IPS DF 6.9 (cell line): ENCODE measurements around the gene SLC2A8.

Experiments
- DNase-seq: peaks from one replicate; pipeline ENCODE4 v3.0.0-alpha.2; 2013; ENCODE audit warnings: low read depth, low spot score
- H3K27ac ChIP-seq: one replicate; pipeline ENCODE4 v1.5.1; 2013; ENCODE audit warnings: low read length, control low read depth
- H3K27me3 ChIP-seq: 2 replicates; pipeline ENCODE4 v1.6.1; 2013; ENCODE audit warnings: mild to moderate bottlenecking, low read length; ENCODE audit not compliant: control insufficient read depth, insufficient read depth
- H3K36me3 ChIP-seq: 2 replicates; pipeline ENCODE4 v1.6.1; 2013; ENCODE audit warnings: low read length; ENCODE audit not compliant: control insufficient read depth, insufficient read depth
- H3K4me1 ChIP-seq: 2 replicates; pipeline ENCODE4 v1.6.1; 2013; ENCODE audit warnings: low read length; ENCODE audit not compliant: control insufficient read depth, insufficient read depth
- H3K4me3 ChIP-seq: 2 replicates; pipeline ENCODE4 v1.5.1; 2013; ENCODE audit warnings: mild to moderate bottlenecking, low read length
- H3K9me3 ChIP-seq: 2 replicates; pipeline ENCODE4 v1.6.1; 2013; ENCODE audit warnings: low read length, inconsistent platforms; ENCODE audit not compliant: control insufficient read depth, insufficient read depth
- whole genome bisulfite sequencing: extraction: QIAGEN DNeasy Blood & Tissue Kit; methylation state at CpG from one replicate; pipeline ENCODE4 v1.1.7; 2013; ENCODE audit warnings: mixed read lengths, missing lambda C conversion rate; ENCODE audit not compliant: insufficient read length, insufficient coverage; 5-methylcytosine and 5-hydroxymethylcytosine counted together

Gene SLC2A8

DNA sequence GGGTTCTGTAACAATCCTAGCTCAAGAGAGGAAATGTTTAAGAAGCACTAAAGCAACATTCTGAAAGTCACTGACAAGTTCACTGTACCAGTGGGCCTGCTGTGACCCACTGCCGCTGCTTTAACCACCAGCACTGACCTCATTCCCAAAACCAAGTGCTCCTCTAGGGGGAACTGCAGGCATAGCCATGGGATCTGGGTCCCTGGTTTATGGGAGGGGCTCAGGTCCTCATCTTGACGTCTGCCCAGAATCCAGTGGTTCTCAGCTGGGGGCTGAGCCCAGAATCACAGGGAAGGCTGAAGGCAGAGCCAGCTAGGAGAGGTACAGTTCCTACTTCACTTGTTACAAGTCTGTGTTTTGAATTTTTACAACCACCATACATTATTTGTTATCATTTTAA lies 36.1 kb upstream of the SLC2A8 start:
- Histone ChIP-seq H3K27ac (no peak overlapping the region), H3K4me3 (no peak overlapping the region), H3K9me3 (no peaks in the 10 kb centered on the region), H3K27me3 (no peaks in the 10 kb centered on the region), H3K4me1 (no peaks in the 10 kb centered on the region), H3K36me3 (0 out of 2 replicates have a peak, but pooled peaks cover 2% of the 10 kb centered on the region)
- DNase-seq = peak; percentile 31
- WGBS = no CpG with 5 or more reads among the region's 2 CpGs

DNA sequence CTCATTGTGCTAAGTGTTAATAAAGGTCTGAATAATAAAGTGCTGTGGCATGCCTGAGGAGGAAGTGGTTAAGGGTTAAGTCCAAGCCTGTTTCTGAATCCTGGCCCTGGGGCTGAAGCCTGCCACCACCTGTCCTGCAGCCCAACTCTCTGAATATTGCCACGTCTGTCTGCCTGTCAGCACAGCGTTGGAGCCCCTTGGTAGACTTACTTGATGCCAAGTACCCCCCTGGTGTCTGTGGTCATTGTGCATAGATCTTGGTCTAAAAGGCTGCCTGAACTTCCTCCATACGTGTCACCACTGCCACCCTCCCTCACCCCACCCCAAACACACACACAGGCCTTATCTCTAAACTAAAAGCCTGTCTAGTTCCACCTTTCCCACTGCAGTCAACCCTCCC lies 35.4 kb upstream of the SLC2A8 start:
- Histone ChIP-seq H3K27ac (no peak overlapping the region), H3K4me3 (no peak overlapping the region), H3K4me1 (no peaks in the 10 kb centered on the region), H3K9me3 (no peaks in the 10 kb centered on the region), H3K36me3 (0 out of 2 replicates have a peak, but pooled peaks cover 2% of the 10 kb centered on the region), H3K27me3 (no peaks in the 10 kb centered on the region)
- no CpG with 5 or more reads among the region's 3 CpGs for WGBS
- DNase-seq = no peak

DNA sequence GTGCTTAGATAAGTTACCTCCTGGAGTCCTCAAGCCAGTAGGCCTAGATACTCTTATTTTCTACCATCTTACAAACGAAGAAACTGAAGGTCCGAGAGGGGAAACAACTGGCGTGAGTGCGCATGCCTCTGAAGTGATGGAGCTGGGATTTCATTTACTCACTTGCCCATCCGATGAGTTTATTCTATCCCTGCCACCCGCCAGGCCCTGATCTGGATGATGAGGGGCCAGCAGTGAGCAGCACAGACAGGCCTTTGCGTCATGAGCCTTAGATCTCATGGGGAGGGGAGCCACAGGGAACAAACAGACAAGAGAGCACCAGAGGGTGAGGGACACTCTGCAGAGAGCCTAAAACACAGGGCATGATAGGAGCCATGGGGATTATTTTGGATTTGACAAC lies 34.1 kb upstream of the SLC2A8 start:
- Histone ChIP-seq H3K27me3 (no peaks in the 10 kb centered on the region), H3K27ac (no peak overlapping the region), H3K36me3 (0 out of 2 replicates have a peak, but pooled peaks cover 2% of the 10 kb centered on the region), H3K4me3 (no peak overlapping the region), H3K9me3 (no peaks in the 10 kb centered on the region), H3K4me1 (no peaks in the 10 kb centered on the region)
- WGBS = no CpG with 5 or more reads among the region's 7 CpGs
- no peak for DNase-seq

DNA sequence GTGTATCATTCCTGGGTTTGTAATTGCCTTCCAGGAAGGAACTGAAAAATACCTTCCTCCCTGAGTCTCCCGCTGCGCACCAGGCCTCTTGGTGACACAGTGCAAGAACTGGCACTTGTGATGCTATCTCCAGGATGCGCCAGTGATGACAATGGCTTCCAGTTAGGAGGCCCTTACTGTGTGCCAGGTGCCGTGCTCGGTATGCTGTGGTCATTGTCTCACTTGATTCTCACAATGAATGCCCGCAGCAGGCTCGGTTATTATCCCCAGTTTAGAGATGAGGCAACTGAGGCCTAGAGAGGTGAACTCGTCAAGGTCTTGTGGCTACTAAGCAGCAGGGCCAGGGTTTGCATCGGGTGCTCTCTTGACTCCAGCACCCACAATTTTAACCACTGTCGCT lies 31.5 kb upstream of the SLC2A8 start:
- 0 out of 2 replicates have a peak, but pooled peaks cover 2% of the 10 kb centered on the region for H3K36me3 ChIP-seq
- no peaks in the 10 kb centered on the region for H3K9me3 ChIP-seq
- no peak overlapping the region for H3K4me3 ChIP-seq
- WGBS = no CpG with 5 or more reads among the region's 10 CpGs
- H3K27ac ChIP-seq = no peak overlapping the region
- H3K4me1 ChIP-seq = 0 out of 2 replicates have a peak, but pooled peaks cover 1% of the 10 kb centered on the region
- no peaks in the 10 kb centered on the region for H3K27me3 ChIP-seq
- no peak for DNase-seq

DNA sequence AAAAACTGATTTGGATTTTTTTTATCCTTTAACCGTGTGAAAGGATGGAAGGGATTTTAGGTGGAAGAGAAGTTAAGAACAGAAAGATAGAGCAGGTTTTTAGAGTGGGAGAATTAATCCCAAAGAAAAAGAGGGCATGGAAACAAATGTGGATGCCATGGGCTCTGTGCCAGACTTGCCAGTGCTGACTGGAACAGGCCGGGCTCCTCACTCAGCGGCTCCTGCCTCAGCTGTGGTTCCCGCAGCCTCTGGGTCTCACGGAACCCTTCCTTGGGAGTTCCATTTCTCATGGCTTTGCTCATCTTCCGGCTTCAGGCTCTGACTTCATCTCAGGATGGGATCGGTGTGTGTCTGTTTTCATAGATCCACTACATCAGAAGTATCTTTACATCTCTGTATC lies 30.4 kb upstream of the SLC2A8 start:
- H3K27me3 ChIP-seq = no peaks in the 10 kb centered on the region
- WGBS = 100% methylated on average over 1 of the region's 7 CpGs
- 0 out of 2 replicates have a peak, but pooled peaks cover 1% of the 10 kb centered on the region for H3K4me1 ChIP-seq
- no peaks in the 10 kb centered on the region for H3K9me3 ChIP-seq
- H3K36me3 ChIP-seq = 0 out of 2 replicates have a peak, but pooled peaks cover 2% of the 10 kb centered on the region
- H3K4me3 ChIP-seq = no peak overlapping the region
- no peak overlapping the region for H3K27ac ChIP-seq
- DNase-seq = no peak

DNA sequence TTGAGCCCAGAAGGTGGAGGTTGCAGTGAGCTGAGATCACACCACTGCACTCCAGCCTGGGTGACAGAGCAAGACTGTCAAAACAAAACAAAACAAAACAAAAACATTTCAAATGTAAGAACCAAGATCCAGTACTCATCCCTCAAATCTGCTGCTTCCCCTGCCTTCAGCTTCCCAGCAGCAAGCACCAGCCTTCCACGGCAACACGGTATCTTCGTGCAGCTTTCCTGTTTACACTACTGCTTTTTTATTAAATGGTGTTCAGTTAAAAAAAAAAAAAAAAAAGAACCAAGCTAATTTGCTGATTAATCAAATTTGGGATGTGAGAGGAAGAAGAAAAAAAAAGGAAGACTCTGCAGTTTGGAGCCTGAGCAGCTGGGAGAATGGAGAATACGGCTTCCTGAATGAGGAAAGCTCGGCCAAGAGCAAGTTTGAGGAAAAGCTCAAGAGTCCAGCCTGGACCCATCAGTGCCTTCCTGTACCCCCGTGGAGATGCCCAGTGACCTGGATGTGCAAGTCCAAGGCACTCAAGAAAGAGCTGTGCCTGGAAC lies 28.0 kb upstream of the SLC2A8 start:
- no peak for DNase-seq
- no peak overlapping the region for H3K27ac ChIP-seq

DNA sequence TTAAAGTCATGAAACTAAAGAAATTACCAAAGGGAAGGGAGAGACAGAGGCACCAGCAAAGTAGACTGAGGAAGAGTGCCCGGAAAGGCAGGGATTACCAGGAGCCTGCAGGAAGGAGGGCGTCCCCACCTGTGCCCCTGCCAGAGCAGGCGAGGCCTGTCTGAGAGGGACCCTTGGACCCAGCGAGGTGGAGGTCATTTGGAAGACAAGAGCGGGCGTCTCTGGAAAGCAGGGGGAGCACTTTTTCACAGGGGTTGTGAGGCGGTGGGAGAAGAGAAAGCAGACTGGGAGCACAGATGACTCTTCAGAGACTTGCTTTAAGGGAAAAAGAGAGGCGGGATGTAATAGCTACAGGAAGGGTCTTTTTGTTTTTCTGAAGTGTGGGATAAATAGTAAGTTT lies 27.5 kb upstream of the SLC2A8 start:
- no peak overlapping the region for H3K4me3 ChIP-seq
- no peaks in the 10 kb centered on the region for H3K9me3 ChIP-seq
- H3K36me3 ChIP-seq = 0 out of 2 replicates have a peak, but pooled peaks cover 2% of the 10 kb centered on the region
- H3K4me1 ChIP-seq = 0 out of 2 replicates have a peak, but pooled peaks cover 1% of the 10 kb centered on the region
- no peak overlapping the region for H3K27ac ChIP-seq
- no CpG with 5 or more reads among the region's 8 CpGs for WGBS
- no peak for DNase-seq
- H3K27me3 ChIP-seq = no peaks in the 10 kb centered on the region

More for the DNA sequence above, 28.0 kb upstream of the SLC2A8 start:
- H3K4me3 ChIP-seq = no peak overlapping the region
- H3K27me3 ChIP-seq = no peaks in the 10 kb centered on the region
- no peaks in the 10 kb centered on the region for H3K9me3 ChIP-seq
- no CpG with 5 or more reads among the region's 6 CpGs for WGBS
- 0 out of 2 replicates have a peak, but pooled peaks cover 2% of the 10 kb centered on the region for H3K36me3 ChIP-seq
- H3K4me1 ChIP-seq = 0 out of 2 replicates have a peak, but pooled peaks cover 1% of the 10 kb centered on the region

DNA sequence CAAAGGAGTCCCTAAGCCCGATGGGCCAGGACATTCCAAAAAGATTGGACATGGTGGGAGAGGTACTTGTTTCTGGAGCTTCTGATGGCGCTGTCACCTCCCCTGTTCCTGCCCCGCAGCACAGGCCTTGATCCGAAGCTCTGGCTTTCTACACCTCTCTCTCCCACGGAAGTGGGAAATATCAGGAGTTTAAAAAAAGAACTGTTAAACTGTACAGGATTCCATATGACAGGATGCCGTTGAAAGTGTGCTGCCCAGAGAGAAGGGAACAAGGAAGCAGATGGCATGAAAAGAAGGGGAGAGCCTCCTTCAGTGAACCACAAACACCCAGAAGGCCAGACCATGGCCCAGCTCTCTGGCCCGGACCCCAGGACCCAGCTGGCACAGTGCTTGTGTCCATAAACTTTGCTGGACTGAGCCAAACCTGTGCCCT lies 26.8 kb upstream of the SLC2A8 start:
- H3K27me3 ChIP-seq = no peaks in the 10 kb centered on the region
- H3K4me3 ChIP-seq = no peak overlapping the region
- WGBS = no CpG with 5 or more reads among the region's 7 CpGs
- 0 out of 2 replicates have a peak, but pooled peaks cover 2% of the 10 kb centered on the region for H3K36me3 ChIP-seq
- 0 out of 2 replicates have a peak, but pooled peaks cover 1% of the 10 kb centered on the region for H3K4me1 ChIP-seq
- H3K27ac ChIP-seq = no peak overlapping the region
- no peaks in the 10 kb centered on the region for H3K9me3 ChIP-seq
- DNase-seq = no peak

DNA sequence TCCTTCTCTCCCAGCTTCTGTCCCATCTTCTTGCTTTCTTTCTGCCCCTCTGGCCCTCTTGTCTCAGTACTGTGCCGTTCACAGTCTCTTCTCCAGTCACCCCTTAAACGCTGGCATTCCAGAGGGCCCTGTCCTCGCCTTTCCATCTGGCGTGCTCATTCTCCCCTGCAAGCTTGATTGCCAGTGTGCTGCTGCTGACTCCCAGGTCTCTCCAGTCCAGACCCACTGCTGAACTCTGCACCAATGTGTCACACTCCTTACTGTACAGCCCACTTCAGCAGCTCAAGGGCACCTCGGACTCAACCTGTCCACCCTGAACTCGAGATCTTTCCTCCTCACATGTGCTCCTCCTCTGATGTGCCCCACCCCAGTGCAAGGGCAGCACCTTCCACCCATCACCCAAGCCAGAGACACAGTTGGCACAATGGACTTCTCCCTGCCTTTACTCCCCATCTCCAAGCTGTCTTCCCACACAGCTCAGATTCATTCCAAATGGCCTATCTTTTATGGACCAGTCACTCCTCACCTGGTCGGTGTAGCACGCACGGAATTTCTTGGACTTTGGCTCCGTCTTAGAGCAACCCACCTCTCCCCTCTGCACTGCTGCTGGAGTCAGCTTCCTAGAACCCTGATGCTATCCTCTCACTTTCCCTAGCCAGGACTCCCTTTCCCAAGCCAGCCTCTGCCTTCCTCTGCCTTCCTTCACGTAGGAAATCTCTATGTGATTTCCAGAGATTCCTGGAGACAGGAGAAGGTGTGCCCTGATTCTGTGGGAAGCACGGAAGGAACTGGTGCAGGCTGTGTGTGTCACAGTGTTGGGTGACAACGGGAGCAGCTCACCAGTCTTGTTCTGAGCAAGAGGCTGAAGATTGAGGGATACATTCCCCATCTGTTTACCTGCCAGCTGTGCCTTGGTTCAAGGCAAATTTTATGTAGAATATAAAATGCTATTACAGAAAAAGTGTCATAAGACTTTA lies 26.0 kb upstream of the SLC2A8 start:
- no CpG with 5 or more reads among the region's 13 CpGs for WGBS
- DNase-seq = no peak

DNA sequence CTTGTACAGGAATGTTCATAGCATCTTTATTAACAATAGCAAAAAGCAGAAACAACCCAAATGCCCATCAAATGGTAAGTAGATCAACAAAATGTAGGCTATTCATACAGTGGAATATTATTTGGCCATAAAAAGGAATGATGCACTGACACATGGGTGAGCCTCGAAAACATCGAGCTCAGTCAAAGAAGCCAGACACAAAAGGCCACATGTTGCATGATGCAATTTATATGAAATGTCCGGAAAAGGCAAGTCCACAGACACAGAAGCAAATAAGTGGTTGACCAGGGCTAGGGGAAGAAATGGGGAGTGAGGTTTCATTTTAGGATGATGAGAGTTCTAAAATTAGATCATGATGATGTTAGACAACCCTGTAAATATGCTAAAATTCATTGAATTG lies 16.5 kb upstream of the SLC2A8 start:
- no CpG with 5 or more reads among the region's 3 CpGs for WGBS
- no peak overlapping the region for H3K27ac ChIP-seq
- H3K4me3 ChIP-seq = no peak overlapping the region
- H3K27me3 ChIP-seq = no peaks in the 10 kb centered on the region
- H3K9me3 ChIP-seq = no peaks in the 10 kb centered on the region
- no peak for DNase-seq
- no peaks in the 10 kb centered on the region for H3K36me3 ChIP-seq
- no peaks in the 10 kb centered on the region for H3K4me1 ChIP-seq

More for the DNA sequence above, 26.0 kb upstream of the SLC2A8 start:
- H3K4me3 ChIP-seq = no peak overlapping the region
- H3K27me3 ChIP-seq = no peaks in the 10 kb centered on the region
- H3K36me3 ChIP-seq = no peaks in the 10 kb centered on the region
- H3K9me3 ChIP-seq = no peaks in the 10 kb centered on the region
- H3K27ac ChIP-seq = no peak overlapping the region
- H3K4me1 ChIP-seq = 0 out of 2 replicates have a peak, but pooled peaks cover 1% of the 10 kb centered on the region
